ENCODE measurements around the gene OR5D13. TPM values are rescaled to one million over a fixed set of nuclear protein-coding genes. Genes with fewer than 3 reads are reported as not detected.

Gene OR5D13
- total RNA-seq, 1 experiment from 2014 or later = not detected

GRCh38 chr11:55791606-55792005 is 18.4 kb downstream of the OR5D13 start:
- DNase-seq (ENCODE audit: low spot score) = no peak
- Histone ChIP-seq H3K27ac (ENCODE audit: low read depth, low read length, poor library complexity, severe bottlenecking) (no peak overlapping the region), H3K4me1 (ENCODE audit: insufficient read depth, low read length, poor library complexity, severe bottlenecking) (no peaks in the 10 kb centered on the region), H3K4me3 (ENCODE audit: low read depth, low read length, poor library complexity, severe bottlenecking) (no peak overlapping the region), H3K27me3 (replicated peaks; ENCODE audit: insufficient read depth, low read depth, low read length, poor library complexity) (no peaks in the 10 kb centered on the region), H3K9me3 (ENCODE audit: low read depth, low read length, poor library complexity, severe bottlenecking) (peaks cover 7% of the 10 kb centered on the region), H3K36me3 (ENCODE audit: insufficient read depth, low read length, poor library complexity, severe bottlenecking) (no peaks in the 10 kb centered on the region)
- ChIA-PET POLR2A (ENCODE audit: low non-redundant PET) (no interaction called here), CTCF (no interaction called here)
- no peak for TF ChIP-seq CTCF (conservative IDR thresholded peaks at IDR 0.05; ENCODE audit: low read depth, low read length)
- TF ChIP-seq EZH2 (IDR thresholded peaks at IDR 0.05; ENCODE audit: borderline replicate concordance, low read depth, low read length, poor library complexity, severe bottlenecking) = no peak
- no TSS peak for BruUV-seq (replicated peaks)
- intact Hi-C loops (cut with micrococcal nuclease; ENCODE audit: unreplicated experiment) = no loop called here

- ChIA-PET CTCF (no interaction called here), POLR2A (ENCODE audit: low non-redundant PET) (no interaction called here)
- Histone ChIP-seq H3K27me3 (replicated peaks; ENCODE audit: insufficient read depth, low read depth, low read length, poor library complexity) (no peaks in the 10 kb centered on the region), H3K27ac (ENCODE audit: low read depth, low read length, poor library complexity, severe bottlenecking) (no peak overlapping the region), H3K36me3 (ENCODE audit: insufficient read depth, low read length, poor library complexity, severe bottlenecking) (no peaks in the 10 kb centered on the region), H3K9me3 (ENCODE audit: low read depth, low read length, poor library complexity, severe bottlenecking) (peaks cover 12% of the 10 kb centered on the region), H3K4me1 (ENCODE audit: insufficient read depth, low read length, poor library complexity, severe bottlenecking) (no peaks in the 10 kb centered on the region), H3K4me3 (ENCODE audit: low read depth, low read length, poor library complexity, severe bottlenecking) (no peak overlapping the region)
- intact Hi-C loops (cut with micrococcal nuclease; ENCODE audit: unreplicated experiment) = no loop called here
- no peak for TF ChIP-seq EZH2 (IDR thresholded peaks at IDR 0.05; ENCODE audit: borderline replicate concordance, low read depth, low read length, poor library complexity, severe bottlenecking)
- TF ChIP-seq CTCF (conservative IDR thresholded peaks at IDR 0.05; ENCODE audit: low read depth, low read length) = no peak
- DNase-seq (ENCODE audit: low spot score) = no peak
- no TSS peak for BruUV-seq (replicated peaks)
Observed at GRCh38 chr11:55793321-55793720, 20.1 kb downstream of the OR5D13 start.

GRCh38 chr11:55795256-55795655 is 22.0 kb downstream of the OR5D13 start, which contains the start of gene OR5D14:
Gene OR5D14 (plus strand): TSS chr11:55795556. CDS start chr11:55795556, 0 bp downstream.
- TF ChIP-seq EZH2 (IDR thresholded peaks at IDR 0.05; ENCODE audit: borderline replicate concordance, low read depth, low read length, poor library complexity, severe bottlenecking) (no peak), CTCF (conservative IDR thresholded peaks at IDR 0.05; ENCODE audit: low read depth, low read length) (no peak)
- no TSS peak for BruUV-seq (replicated peaks)
- DNase-seq (ENCODE audit: low spot score) = no peak
- Histone ChIP-seq H3K36me3 (ENCODE audit: insufficient read depth, low read length, poor library complexity, severe bottlenecking) (no peaks in the 10 kb centered on the region), H3K4me3 (ENCODE audit: low read depth, low read length, poor library complexity, severe bottlenecking) (no peak within 1 kb of the TSS), H3K9me3 (ENCODE audit: low read depth, low read length, poor library complexity, severe bottlenecking) (peaks cover 13% of the 10 kb centered on the region), H3K27me3 (replicated peaks; ENCODE audit: insufficient read depth, low read depth, low read length, poor library complexity) (no peaks in the 10 kb centered on the region), H3K27ac (ENCODE audit: low read depth, low read length, poor library complexity, severe bottlenecking) (no peak within 1 kb of the TSS), H3K4me1 (ENCODE audit: insufficient read depth, low read length, poor library complexity, severe bottlenecking) (no peaks in the 10 kb centered on the region)
- intact Hi-C loops (cut with micrococcal nuclease; ENCODE audit: unreplicated experiment) = no loop called here
- POLR2A ChIA-PET (ENCODE audit: low non-redundant PET) = no interaction called here
- CTCF ChIA-PET = no interaction called here
